ENCODE measurements around the gene PLOD1. TPM values are rescaled to one million over a fixed set of nuclear protein-coding genes. Genes with fewer than 3 reads are reported as not detected.

Gene PLOD1
- total and polyA plus RNA-seq, 2 donors (not counting 1 experiment from before 2014, with no cell fraction given), result 10.4 to 13.4 TPM

- CTCF ChIA-PET, result no interaction called here
- peaks cover 42% of the 10 kb centered on the region for H4K20me1 ChIP-seq (ENCODE audit: control insufficient read depth, insufficient read depth, low read length, poor library complexity, severe bottlenecking)
- ATAC-seq (ENCODE audit: low read depth), result peak; percentile 6
- H3K4me3 ChIP-seq (ENCODE audit: control extremely low read depth in 1 of 5, extremely low read depth in 1 of 5, insufficient read depth in 1 of 5, low read depth in 2 of 5, low read length in 4 of 5), result peak overlapping the region in 4 of 5 experiments; percentile 32 to 61 (median 51)
- H3K79me2 ChIP-seq (ENCODE audit: control insufficient read depth, insufficient read depth, low read length), result peaks cover 45% of the 10 kb centered on the region
- H3K27ac Mint-ChIP-seq, result peak overlapping the region; percentile 15
- WGBS (ENCODE audit: insufficient coverage), result under 1% methylated on average over 34 of the region's 41 CpGs
- H3K9me3 ChIP-seq (ENCODE audit: control extremely low read depth in 1 of 3, control insufficient read depth in 2 of 3, insufficient read depth in 1 of 3, low read length in 2 of 3), result no peaks in the 10 kb centered on the region
- peaks cover 16 to 26% of the 10 kb centered on the region in 2 donors for H3K4me1 ChIP-seq (ENCODE audit: control insufficient read depth in 2 of 2, insufficient read depth in 2 of 2, low read length in 2 of 2)
- H2AFZ ChIP-seq (ENCODE audit: insufficient read depth, low read depth, low read length, poor library complexity, severe bottlenecking), result no peak overlapping the region
- no peak for DNase-seq
- no peaks in the 10 kb centered on the region for H3K27me3 ChIP-seq (replicated peaks in 1 of 4; ENCODE audit: control extremely low read depth in 1 of 4, control insufficient read depth in 3 of 4, insufficient read depth in 4 of 4, low read length in 3 of 4)
- H3K4me1 Mint-ChIP-seq, result peaks cover 34% of the 10 kb centered on the region
- POLR2A ChIA-PET, result interaction anchor here (2.2 kb wide), 1 partner anchor 17 kb away, joined by 45 read pairs; no protein-coding TSS in a partner anchor
- H3K9ac ChIP-seq (ENCODE audit: low read length), result peak overlapping the region; percentile 57
- no peak for TF ChIP-seq EZH2 (IDR thresholded peaks at IDR 0.05; ENCODE audit: borderline replicate concordance, insufficient read depth, low read depth, low read length, poor library complexity, severe bottlenecking)
- no peak for TF ChIP-seq CTCF (IDR thresholded peaks at IDR 0.05)
- peak overlapping the region; percentile 91 for H3K4me3 Mint-ChIP-seq
- H3K9me3 Mint-ChIP-seq (ENCODE audit: insufficient read depth), result no peaks in the 10 kb centered on the region
- H3K36me3 ChIP-seq (replicated peaks in 1 of 2; ENCODE audit: control extremely low read depth in 1 of 2, control insufficient read depth in 1 of 2, extremely low read depth in 1 of 2, insufficient read depth in 2 of 2, low read length in 1 of 2), result peaks cover 3 to 24% of the 10 kb centered on the region in 2 experiments
- H3K4me2 ChIP-seq (replicated peaks; ENCODE audit: low read depth, low read length, poor library complexity, severe bottlenecking), result peak overlapping the region; percentile 47
- intact Hi-C loops (cut with micrococcal nuclease), result loop anchor here (1.0 kb wide), 2 partner anchors 8 to 18 kb away; partner anchors contain the start of gene PLOD1
- H3K27me3 Mint-ChIP-seq, result no peaks in the 10 kb centered on the region
- H3K27ac ChIP-seq (ENCODE audit: low read length in 2 of 2), result no peak overlapping the region
Measured at GRCh38 chr1:11925938-11926292, 8.6 kb upstream of the PLOD1 start.

GRCh38 chr1:11927866-11928592 lies 6.5 kb upstream of the PLOD1 start:
- intact Hi-C loops (cut with micrococcal nuclease), result no loop called here
- 83% methylated on average over 2 of the region's 5 CpGs for WGBS (ENCODE audit: insufficient coverage)
- ATAC-seq (ENCODE audit: low read depth) (no peak), DNase-seq (no peak)
- H2AFZ ChIP-seq (ENCODE audit: insufficient read depth, low read depth, low read length, poor library complexity, severe bottlenecking), result no peak overlapping the region
- H4K20me1 ChIP-seq (ENCODE audit: control insufficient read depth, insufficient read depth, low read length, poor library complexity, severe bottlenecking), result peaks cover 24% of the 10 kb centered on the region
- Mint-ChIP-seq H3K4me3 (peak overlapping the region; percentile 67), H3K27ac (no peak overlapping the region), H3K9me3 (ENCODE audit: insufficient read depth) (no peaks in the 10 kb centered on the region), H3K27me3 (no peaks in the 10 kb centered on the region), H3K4me1 (peaks cover 29% of the 10 kb centered on the region)
- ChIA-PET POLR2A (interaction anchor here (0.8 to 2.1 kb wide), 3 partner anchors 18 to 20 kb away, joined by 3 to 15 read pairs (median 4); no protein-coding TSS in a partner anchor), CTCF (no interaction called here)
- H3K4me2 ChIP-seq (replicated peaks; ENCODE audit: low read depth, low read length, poor library complexity, severe bottlenecking), result no peak overlapping the region
- H3K79me2 ChIP-seq (ENCODE audit: control insufficient read depth, insufficient read depth, low read length), result peaks cover 29% of the 10 kb centered on the region
- H3K4me1 ChIP-seq (ENCODE audit: control insufficient read depth in 2 of 2, insufficient read depth in 2 of 2, low read length in 2 of 2), result peaks cover 16 to 26% of the 10 kb centered on the region in 2 donors
- no peak overlapping the region for H3K4me3 ChIP-seq (ENCODE audit: control extremely low read depth in 1 of 5, extremely low read depth in 1 of 5, insufficient read depth in 1 of 5, low read depth in 2 of 5, low read length in 4 of 5)
- H3K36me3 ChIP-seq (replicated peaks in 1 of 2; ENCODE audit: control extremely low read depth in 1 of 2, control insufficient read depth in 1 of 2, extremely low read depth in 1 of 2, insufficient read depth in 2 of 2, low read length in 1 of 2), result peaks cover 3 to 8% of the 10 kb centered on the region in 2 experiments
- no peak overlapping the region for H3K27ac ChIP-seq (ENCODE audit: low read length in 2 of 2)
- TF ChIP-seq CTCF (IDR thresholded peaks at IDR 0.05) (no peak), EZH2 (IDR thresholded peaks at IDR 0.05; ENCODE audit: borderline replicate concordance, insufficient read depth, low read depth, low read length, poor library complexity, severe bottlenecking) (no peak)
- no peaks in the 10 kb centered on the region for H3K27me3 ChIP-seq (replicated peaks in 1 of 4; ENCODE audit: control extremely low read depth in 1 of 4, control insufficient read depth in 3 of 4, insufficient read depth in 4 of 4, low read length in 3 of 4)
- H3K9me3 ChIP-seq (ENCODE audit: control extremely low read depth in 1 of 3, control insufficient read depth in 2 of 3, insufficient read depth in 1 of 3, low read length in 2 of 3), result no peaks in the 10 kb centered on the region
- H3K9ac ChIP-seq (ENCODE audit: low read length), result no peak overlapping the region

Data from B cell (primary cell).